Measurements from ENCODE around the gene HSFX3. TPM values are rescaled to one million over a fixed set of nuclear protein-coding genes. Genes with fewer than 3 reads are reported as not detected.
"Not testable (repeated sequence)": the region's sequence is repeated elsewhere in the genome, so short reads cannot be mapped to it uniquely, and the experiment has no call there.

HSFX3 gene
- polyA plus RNA-seq, 3 donors, result not detected

DNA sequence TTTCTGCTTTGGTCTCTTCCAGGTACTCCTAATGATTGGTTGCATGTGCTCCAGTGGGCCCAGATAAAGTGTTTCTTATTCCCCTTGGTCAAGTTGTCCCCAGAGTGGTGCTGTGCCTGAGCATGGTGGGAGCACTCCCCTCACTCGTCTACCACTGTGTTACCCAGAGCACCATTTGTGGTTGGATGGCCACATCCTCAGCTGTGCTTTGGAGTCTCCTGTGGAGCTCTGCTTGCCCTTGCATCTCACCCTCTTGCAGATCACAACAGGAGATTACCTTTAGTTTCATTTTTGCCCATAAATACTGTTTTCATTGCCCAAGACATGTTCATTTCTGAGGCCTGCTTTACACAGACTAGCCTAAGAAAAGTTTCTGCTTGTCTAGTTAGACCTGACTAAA is 730 bp upstream of the HSFX3 start:
- H3K9me3 ChIP-seq (replicated peaks in 1 of 2; ENCODE audit: control insufficient read depth in 1 of 2, insufficient read depth in 1 of 2, low read length in 2 of 2); H3K9me3 Mint-ChIP-seq; H3K4me3 ChIP-seq (replicated peaks in 1 of 3; ENCODE audit: low read depth in 2 of 3, low read length in 3 of 3); H4K20me1 ChIP-seq (ENCODE audit: insufficient read depth, low read length); H3K4me3 Mint-ChIP-seq; H3K27ac ChIP-seq (ENCODE audit: low read depth in 1 of 2, low read length in 2 of 2); H3K79me2 ChIP-seq (ENCODE audit: insufficient read depth, low read length); H3K27me3 Mint-ChIP-seq (ENCODE audit: low read depth in 3 of 3); intact Hi-C loops (cut with micrococcal nuclease); H2AFZ ChIP-seq (ENCODE audit: insufficient read depth, low read depth, low read length, poor library complexity, severe bottlenecking); DNase-seq; H3K4me1 ChIP-seq (ENCODE audit: control insufficient read depth in 1 of 2, insufficient read depth in 2 of 2, low read length in 2 of 2); H3K27me3 ChIP-seq (ENCODE audit: control insufficient read depth in 2 of 2, insufficient read depth in 2 of 2, low read length in 2 of 2); H3K4me1 Mint-ChIP-seq; H3K27ac Mint-ChIP-seq; H3K4me2 ChIP-seq (replicated peaks; ENCODE audit: extremely low read depth, low read length, poor library complexity, severe bottlenecking); H3K9ac ChIP-seq (ENCODE audit: insufficient read depth, low read length, poor library complexity, severe bottlenecking); H3K36me3 ChIP-seq (replicated peaks in 1 of 2; ENCODE audit: control insufficient read depth in 1 of 2, insufficient read depth in 2 of 2, low read length in 2 of 2); H3K36me3 Mint-ChIP-seq: not testable (repeated sequence)
- WGBS (ENCODE audit: insufficient coverage), result no CpG with 5 or more reads among the region's 1 CpG

DNA sequence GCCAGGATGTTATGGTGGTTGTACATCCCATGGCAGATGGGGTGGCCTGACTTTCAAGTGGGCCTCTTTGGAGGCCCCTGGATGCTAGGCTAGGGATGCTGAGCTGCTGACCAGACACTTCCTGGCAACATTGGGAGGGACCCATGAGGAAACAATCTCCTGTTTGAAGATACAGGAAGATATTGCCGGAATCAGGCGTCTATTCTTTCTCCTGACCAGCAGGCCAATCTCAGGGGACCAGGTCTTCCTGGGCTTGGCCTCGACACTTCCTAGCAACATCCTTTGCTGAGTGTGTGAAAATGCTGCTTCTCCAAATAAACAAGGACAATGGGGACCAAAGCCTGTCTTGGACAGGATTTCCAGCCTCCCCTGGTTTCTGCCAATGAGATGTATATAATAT is 1.9 kb downstream of the HSFX3 start:
- no CpG with 5 or more reads among the region's 3 CpGs for WGBS (ENCODE audit: insufficient coverage)
- H3K9me3 Mint-ChIP-seq; H3K4me1 ChIP-seq (ENCODE audit: control insufficient read depth in 1 of 2, insufficient read depth in 2 of 2, low read length in 2 of 2); DNase-seq; H2AFZ ChIP-seq (ENCODE audit: insufficient read depth, low read depth, low read length, poor library complexity, severe bottlenecking); H3K27ac Mint-ChIP-seq; intact Hi-C loops (cut with micrococcal nuclease); H3K4me2 ChIP-seq (replicated peaks; ENCODE audit: extremely low read depth, low read length, poor library complexity, severe bottlenecking); H3K36me3 ChIP-seq (replicated peaks in 1 of 2; ENCODE audit: control insufficient read depth in 1 of 2, insufficient read depth in 2 of 2, low read length in 2 of 2); H4K20me1 ChIP-seq (ENCODE audit: insufficient read depth, low read length); H3K9me3 ChIP-seq (replicated peaks in 1 of 2; ENCODE audit: control insufficient read depth in 1 of 2, insufficient read depth in 1 of 2, low read length in 2 of 2); H3K4me3 ChIP-seq (replicated peaks in 1 of 3; ENCODE audit: low read depth in 2 of 3, low read length in 3 of 3); H3K4me3 Mint-ChIP-seq; H3K4me1 Mint-ChIP-seq; H3K27me3 ChIP-seq (ENCODE audit: control insufficient read depth in 2 of 2, insufficient read depth in 2 of 2, low read length in 2 of 2); H3K27me3 Mint-ChIP-seq (ENCODE audit: low read depth in 3 of 3); H3K79me2 ChIP-seq (ENCODE audit: insufficient read depth, low read length); H3K27ac ChIP-seq (ENCODE audit: low read depth in 1 of 2, low read length in 2 of 2); H3K9ac ChIP-seq (ENCODE audit: insufficient read depth, low read length, poor library complexity, severe bottlenecking): not testable (repeated sequence)
- H3K36me3 Mint-ChIP-seq, result peaks cover 11 to 17% of the 10 kb centered on the region in 2 donors

DNA sequence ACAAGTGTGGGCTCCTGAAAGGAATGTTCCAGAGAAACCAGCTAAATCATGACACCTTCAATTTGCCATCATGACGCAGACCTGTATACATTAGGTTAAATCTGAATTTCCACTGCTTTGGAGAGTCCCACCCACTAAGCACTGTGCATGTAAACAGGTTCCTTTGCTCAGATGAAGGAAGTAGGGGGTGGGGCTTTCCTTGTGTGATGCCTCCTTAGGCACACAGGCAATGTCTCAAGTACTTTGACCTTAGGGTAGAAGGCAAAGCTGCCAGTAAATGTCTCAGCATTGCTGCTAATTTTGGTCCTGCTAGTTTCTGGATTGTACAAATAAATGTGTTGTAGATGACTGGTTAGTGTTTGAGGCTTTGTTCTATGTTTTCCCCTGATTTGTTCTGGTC is 2.8 kb downstream of the HSFX3 start:
- H3K9me3 ChIP-seq (replicated peaks in 1 of 2; ENCODE audit: control insufficient read depth in 1 of 2, insufficient read depth in 1 of 2, low read length in 2 of 2); H3K36me3 ChIP-seq (replicated peaks in 1 of 2; ENCODE audit: control insufficient read depth in 1 of 2, insufficient read depth in 2 of 2, low read length in 2 of 2); H3K9me3 Mint-ChIP-seq; H3K4me3 ChIP-seq (replicated peaks in 1 of 3; ENCODE audit: low read depth in 2 of 3, low read length in 3 of 3); H3K27ac Mint-ChIP-seq; DNase-seq; H3K4me1 Mint-ChIP-seq; H3K4me3 Mint-ChIP-seq; H3K27me3 ChIP-seq (ENCODE audit: control insufficient read depth in 2 of 2, insufficient read depth in 2 of 2, low read length in 2 of 2); H3K27me3 Mint-ChIP-seq (ENCODE audit: low read depth in 3 of 3); H3K9ac ChIP-seq (ENCODE audit: insufficient read depth, low read length, poor library complexity, severe bottlenecking); H3K79me2 ChIP-seq (ENCODE audit: insufficient read depth, low read length); intact Hi-C loops (cut with micrococcal nuclease); H3K4me2 ChIP-seq (replicated peaks; ENCODE audit: extremely low read depth, low read length, poor library complexity, severe bottlenecking); H3K27ac ChIP-seq (ENCODE audit: low read depth in 1 of 2, low read length in 2 of 2); H2AFZ ChIP-seq (ENCODE audit: insufficient read depth, low read depth, low read length, poor library complexity, severe bottlenecking); H4K20me1 ChIP-seq (ENCODE audit: insufficient read depth, low read length); H3K4me1 ChIP-seq (ENCODE audit: control insufficient read depth in 1 of 2, insufficient read depth in 2 of 2, low read length in 2 of 2): not testable (repeated sequence)
- WGBS (ENCODE audit: insufficient coverage), result no CpG with 5 or more reads among the region's 1 CpG
- peaks cover 11 to 17% of the 10 kb centered on the region in 2 donors for H3K36me3 Mint-ChIP-seq

DNA sequence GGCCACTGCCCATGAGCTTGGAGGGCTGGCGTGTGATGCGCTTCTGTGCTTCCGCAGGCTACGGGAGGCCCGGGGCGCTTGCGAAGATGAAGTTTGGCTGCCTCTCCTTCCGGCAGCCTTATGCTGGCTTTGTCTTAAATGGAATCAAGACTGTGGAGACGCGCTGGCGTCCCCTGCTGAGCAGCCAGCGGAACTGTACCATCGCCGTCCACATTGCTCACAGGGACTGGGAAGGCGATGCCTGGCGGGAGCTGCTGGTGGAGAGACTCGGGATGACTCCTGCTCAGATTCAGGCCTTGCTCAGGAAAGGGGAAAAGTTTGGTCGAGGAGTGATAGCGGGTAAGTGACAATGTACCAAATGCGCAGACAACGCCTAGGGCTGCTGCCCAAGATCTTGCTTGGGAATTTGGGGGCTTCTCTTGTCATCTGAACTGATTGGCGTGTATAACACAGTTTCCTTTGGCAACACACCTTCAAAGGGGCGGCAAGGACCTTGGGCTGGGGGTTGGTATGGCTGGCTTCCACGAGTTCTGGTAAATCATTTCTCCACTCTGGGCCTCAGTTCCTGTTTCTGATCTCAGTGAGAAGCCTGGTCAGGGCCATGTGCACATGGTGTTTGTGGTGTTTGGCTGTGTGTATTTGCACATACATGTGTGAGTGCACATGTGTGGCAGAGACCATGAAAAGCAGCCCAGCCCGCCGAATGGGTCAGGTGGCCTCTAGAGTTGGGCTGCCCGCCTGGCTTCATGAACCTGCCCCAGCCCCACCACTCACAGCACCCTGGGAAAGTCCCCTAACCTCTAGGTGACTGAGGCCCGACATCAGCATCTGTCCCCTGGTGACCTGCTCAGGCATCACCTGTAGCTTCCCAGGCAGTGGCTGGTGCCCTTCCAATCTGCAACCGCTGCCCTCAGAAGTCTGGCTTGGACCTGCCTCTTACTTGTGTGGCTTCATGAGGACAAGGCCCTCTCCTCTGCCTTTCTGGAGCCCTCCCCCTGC is 3.9 kb downstream of the HSFX3 start:
- H3K4me3 ChIP-seq (replicated peaks in 1 of 3; ENCODE audit: low read depth in 2 of 3, low read length in 3 of 3); H3K27me3 Mint-ChIP-seq (ENCODE audit: low read depth in 3 of 3); H3K4me2 ChIP-seq (replicated peaks; ENCODE audit: extremely low read depth, low read length, poor library complexity, severe bottlenecking); intact Hi-C loops (cut with micrococcal nuclease); H3K79me2 ChIP-seq (ENCODE audit: insufficient read depth, low read length); H3K9me3 Mint-ChIP-seq; H3K27me3 ChIP-seq (ENCODE audit: control insufficient read depth in 2 of 2, insufficient read depth in 2 of 2, low read length in 2 of 2); H3K9me3 ChIP-seq (replicated peaks in 1 of 2; ENCODE audit: control insufficient read depth in 1 of 2, insufficient read depth in 1 of 2, low read length in 2 of 2); H3K9ac ChIP-seq (ENCODE audit: insufficient read depth, low read length, poor library complexity, severe bottlenecking); H3K36me3 ChIP-seq (replicated peaks in 1 of 2; ENCODE audit: control insufficient read depth in 1 of 2, insufficient read depth in 2 of 2, low read length in 2 of 2); H3K27ac ChIP-seq (ENCODE audit: low read depth in 1 of 2, low read length in 2 of 2); H4K20me1 ChIP-seq (ENCODE audit: insufficient read depth, low read length); H3K4me1 Mint-ChIP-seq; H3K4me3 Mint-ChIP-seq; DNase-seq; H3K4me1 ChIP-seq (ENCODE audit: control insufficient read depth in 1 of 2, insufficient read depth in 2 of 2, low read length in 2 of 2); H2AFZ ChIP-seq (ENCODE audit: insufficient read depth, low read depth, low read length, poor library complexity, severe bottlenecking): not testable (repeated sequence)
- Mint-ChIP-seq H3K27ac (peak overlapping the region in 3 of 7 donors; percentile 18 to 77 (median 59)), H3K36me3 (peaks cover 11 to 17% of the 10 kb centered on the region in 2 donors)
- no CpG with 5 or more reads among the region's 29 CpGs for WGBS (ENCODE audit: insufficient coverage)

Measured in CD14-positive monocyte (primary cell).